NB4 (cell line): ENCODE data around the gene PLA2R1.

Source experiments
- POLR2A ChIP-seq: IDR thresholded peaks from 2 replicates; pipeline ENCODE4 v1.6.1; 2011; ENCODE audit warnings: mild to moderate bottlenecking; ENCODE audit not compliant: insufficient read length; ENCODE audit errors: extremely low read depth
- TF ChIP-seq, protein P1 (sequence below): IDR thresholded peaks from one replicate; pipeline ENCODE4 v1.5.1; 2012; ENCODE audit warnings: low read depth, low read length

DNA sequence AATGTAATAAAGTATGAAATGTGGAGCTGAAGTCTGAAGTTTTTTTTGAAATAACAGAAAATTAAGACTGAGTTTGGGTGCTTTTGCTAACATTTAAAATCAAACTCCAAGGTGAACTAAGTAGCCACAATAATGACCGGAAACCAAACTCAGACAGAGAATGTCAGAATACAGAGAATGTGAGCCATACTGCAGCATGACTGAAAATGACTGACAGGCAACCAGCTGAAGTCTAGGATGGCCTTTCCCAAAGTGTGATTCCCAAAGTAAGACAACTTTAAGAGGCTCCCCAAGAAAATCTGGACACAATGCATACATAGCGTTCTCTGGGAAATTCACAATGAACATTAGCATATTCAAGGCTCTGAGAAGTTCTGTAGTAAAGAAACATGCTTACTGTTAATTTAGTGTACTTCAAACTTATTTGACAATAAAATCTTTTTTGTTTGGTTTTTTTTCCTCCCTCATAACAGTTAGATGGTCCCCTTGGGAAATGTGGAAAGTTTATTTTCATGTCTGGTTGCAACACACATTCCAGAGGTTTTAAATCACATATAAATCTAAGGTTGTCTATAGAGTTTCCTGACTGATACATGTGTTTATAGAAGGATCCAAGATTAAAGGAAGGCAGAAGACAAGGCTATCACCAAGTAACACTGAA is 28.6 kb downstream of the PLA2R1 start:
- TF ChIP-seq, protein P1, sequence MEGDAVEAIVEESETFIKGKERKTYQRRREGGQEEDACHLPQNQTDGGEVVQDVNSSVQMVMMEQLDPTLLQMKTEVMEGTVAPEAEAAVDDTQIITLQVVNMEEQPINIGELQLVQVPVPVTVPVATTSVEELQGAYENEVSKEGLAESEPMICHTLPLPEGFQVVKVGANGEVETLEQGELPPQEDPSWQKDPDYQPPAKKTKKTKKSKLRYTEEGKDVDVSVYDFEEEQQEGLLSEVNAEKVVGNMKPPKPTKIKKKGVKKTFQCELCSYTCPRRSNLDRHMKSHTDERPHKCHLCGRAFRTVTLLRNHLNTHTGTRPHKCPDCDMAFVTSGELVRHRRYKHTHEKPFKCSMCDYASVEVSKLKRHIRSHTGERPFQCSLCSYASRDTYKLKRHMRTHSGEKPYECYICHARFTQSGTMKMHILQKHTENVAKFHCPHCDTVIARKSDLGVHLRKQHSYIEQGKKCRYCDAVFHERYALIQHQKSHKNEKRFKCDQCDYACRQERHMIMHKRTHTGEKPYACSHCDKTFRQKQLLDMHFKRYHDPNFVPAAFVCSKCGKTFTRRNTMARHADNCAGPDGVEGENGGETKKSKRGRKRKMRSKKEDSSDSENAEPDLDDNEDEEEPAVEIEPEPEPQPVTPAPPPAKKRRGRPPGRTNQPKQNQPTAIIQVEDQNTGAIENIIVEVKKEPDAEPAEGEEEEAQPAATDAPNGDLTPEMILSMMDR: no peak
- no peak for TF ChIP-seq POLR2A
